MCF 10A (cell line): ENCODE data around the gene PRKAR1A. TPM values are rescaled to one million over a fixed set of nuclear protein-coding genes. Genes with fewer than 3 reads are reported as not detected.

Experiments used
- BruUV-seq: library from RNA; stranded (reverse); fragments of 400-500 nt; replicated peaks from 2 replicates; lab custom pipeline; 2021; lab: Mats Ljungman, UMichigan
- CTCF ChIA-PET: fragments of 300-600 bp; sonication (Branson Sonifier 250); formaldehyde crosslinking; extraction: SDS; loops from one replicate; lab custom pipeline; 2021; ENCODE audit warnings: antibody characterized with exemption, inconsistent platforms; lab: Yijun Ruan, JAX
- POLR2A ChIA-PET: fragments of 300-600, 350-650 bp; sonication (Branson Sonifier 250); formaldehyde crosslinking; extraction: SDS; loops from one replicate; lab custom pipeline; 2020; ENCODE audit warnings: antibody characterized with exemption, inconsistent platforms; lab: Yijun Ruan, JAX
- DNase-seq: peaks from one replicate; pipeline ENCODE4 v3.0.0-alpha.2; 2018; ENCODE audit not compliant: unreplicated experiment
- H3K27ac Mint-ChIP-seq: one replicate; pipeline ENCODE4 v1.8.0; 2022; ENCODE audit warnings: mild to moderate bottlenecking, low read depth, mixed read lengths; ENCODE audit not compliant: unreplicated experiment
- H3K27me3 Mint-ChIP-seq: one replicate; pipeline ENCODE4 v1.8.0; 2022; ENCODE audit warnings: mixed read lengths; ENCODE audit not compliant: insufficient read depth, unreplicated experiment
- H3K36me3 Mint-ChIP-seq: one replicate; pipeline ENCODE4 v1.8.0; 2022; ENCODE audit warnings: mild to moderate bottlenecking, moderate library complexity, mixed read lengths; ENCODE audit not compliant: insufficient read depth, unreplicated experiment
- H3K4me1 Mint-ChIP-seq: one replicate; pipeline ENCODE4 v1.8.0; 2022; ENCODE audit warnings: mixed read lengths; ENCODE audit not compliant: insufficient read depth, unreplicated experiment
- H3K4me3 Mint-ChIP-seq: one replicate; pipeline ENCODE4 v1.8.0; 2022; ENCODE audit warnings: mild to moderate bottlenecking, moderate library complexity, mixed read lengths; ENCODE audit not compliant: unreplicated experiment
- H3K9me3 Mint-ChIP-seq: one replicate; pipeline ENCODE4 v1.8.0; 2022; ENCODE audit warnings: mixed read lengths; ENCODE audit not compliant: unreplicated experiment
- intact Hi-C: fragments of 100-400 bp; cut with micrococcal nuclease; formaldehyde crosslinking; loops from 2 replicates; pipeline ENCODE4 v1.14.1; 2022
- total RNA-seq: library from RNA; stranded (reverse); gene quantifications from 2 replicates; pipeline ENCODE4 v1.2.3, GENCODE V29; 2022
- TF ChIP-seq, protein P1 (sequence below): fragments of 200-600 bp; IDR thresholded peaks from one replicate; pipeline ENCODE4 v1.8.0; 2022; ENCODE audit warnings: antibody characterized with exemption, mild to moderate bottlenecking; ENCODE audit not compliant: unreplicated experiment

PRKAR1A gene
- total RNA-seq, 1 experiment from 2014 or later: 264 TPM

DNA sequence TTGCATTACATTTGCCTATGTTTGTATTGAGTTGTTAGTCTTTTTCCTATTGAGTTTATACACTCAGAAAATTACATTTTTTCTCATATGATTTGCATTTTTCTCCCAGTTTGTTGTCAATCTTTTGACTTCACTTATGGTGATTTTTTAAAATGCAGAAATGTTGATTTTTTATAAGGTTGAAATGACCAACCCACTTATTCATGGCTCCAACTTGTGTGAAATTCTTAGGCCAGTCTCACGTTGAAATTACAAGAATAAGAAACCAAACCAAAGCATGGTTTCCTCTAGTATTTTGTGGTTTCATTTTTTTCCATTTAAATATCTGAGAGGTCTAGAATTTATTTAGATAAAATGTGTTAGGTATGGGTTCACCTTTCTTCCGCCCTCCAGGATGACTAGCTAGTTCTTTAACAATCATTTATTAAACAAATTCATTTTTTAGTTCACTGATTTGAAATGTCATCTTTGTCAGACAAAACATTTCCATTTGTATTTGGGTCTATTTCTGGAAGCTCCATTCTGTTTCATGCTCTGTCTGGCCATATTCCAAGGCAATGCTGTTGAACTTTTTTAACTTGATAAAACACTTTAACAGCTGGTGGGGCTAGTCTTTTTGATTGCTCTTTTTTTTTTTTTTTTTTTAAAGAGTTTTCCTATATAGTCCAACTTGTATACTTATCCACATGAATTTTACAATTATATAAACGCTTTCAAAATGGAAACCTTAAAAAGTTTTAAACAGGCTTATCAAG, 48.9 kb downstream of the PRKAR1A start:
- Mint-ChIP-seq H3K27me3 (no peaks in the 10 kb centered on the region), H3K27ac (no peak overlapping the region), H3K4me3 (no peak overlapping the region), H3K9me3 (no peaks in the 10 kb centered on the region), H3K4me1 (peaks cover 16% of the 10 kb centered on the region), H3K36me3 (no peaks in the 10 kb centered on the region)
- POLR2A ChIA-PET: no interaction called here
- TF ChIP-seq, protein P1, sequence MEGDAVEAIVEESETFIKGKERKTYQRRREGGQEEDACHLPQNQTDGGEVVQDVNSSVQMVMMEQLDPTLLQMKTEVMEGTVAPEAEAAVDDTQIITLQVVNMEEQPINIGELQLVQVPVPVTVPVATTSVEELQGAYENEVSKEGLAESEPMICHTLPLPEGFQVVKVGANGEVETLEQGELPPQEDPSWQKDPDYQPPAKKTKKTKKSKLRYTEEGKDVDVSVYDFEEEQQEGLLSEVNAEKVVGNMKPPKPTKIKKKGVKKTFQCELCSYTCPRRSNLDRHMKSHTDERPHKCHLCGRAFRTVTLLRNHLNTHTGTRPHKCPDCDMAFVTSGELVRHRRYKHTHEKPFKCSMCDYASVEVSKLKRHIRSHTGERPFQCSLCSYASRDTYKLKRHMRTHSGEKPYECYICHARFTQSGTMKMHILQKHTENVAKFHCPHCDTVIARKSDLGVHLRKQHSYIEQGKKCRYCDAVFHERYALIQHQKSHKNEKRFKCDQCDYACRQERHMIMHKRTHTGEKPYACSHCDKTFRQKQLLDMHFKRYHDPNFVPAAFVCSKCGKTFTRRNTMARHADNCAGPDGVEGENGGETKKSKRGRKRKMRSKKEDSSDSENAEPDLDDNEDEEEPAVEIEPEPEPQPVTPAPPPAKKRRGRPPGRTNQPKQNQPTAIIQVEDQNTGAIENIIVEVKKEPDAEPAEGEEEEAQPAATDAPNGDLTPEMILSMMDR: no peak
- CTCF ChIA-PET: no interaction called here
- BruUV-seq: no TSS peak
- no peak for DNase-seq
- intact Hi-C loops: no loop called here

DNA sequence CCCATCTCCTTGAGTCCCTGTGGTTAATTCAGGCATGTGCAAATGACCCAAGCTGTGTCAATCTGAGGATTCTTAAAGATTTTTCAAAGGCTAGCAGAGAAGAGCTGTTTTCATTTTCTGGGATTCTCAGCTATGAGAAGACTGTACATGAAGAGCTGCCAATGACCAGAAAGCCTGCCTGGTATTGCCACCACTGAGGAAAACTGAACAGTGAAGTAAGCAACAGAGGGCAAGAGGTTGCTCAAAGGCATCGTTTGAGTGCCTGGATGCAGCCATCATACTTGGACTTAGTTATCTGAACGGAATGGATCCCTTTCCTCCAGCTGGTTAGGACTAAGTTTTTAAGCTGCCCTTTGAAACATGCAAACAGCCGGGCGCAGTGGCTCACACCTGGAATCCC, 50.5 kb downstream of the PRKAR1A start:
- Mint-ChIP-seq H3K27me3 (no peaks in the 10 kb centered on the region), H3K4me3 (no peak overlapping the region), H3K4me1 (peaks cover 16% of the 10 kb centered on the region), H3K9me3 (no peaks in the 10 kb centered on the region), H3K27ac (no peak overlapping the region), H3K36me3 (no peaks in the 10 kb centered on the region)
- DNase-seq: no peak
- TF ChIP-seq, protein P1: no peak
- intact Hi-C loops: no loop called here
- CTCF ChIA-PET: interaction anchor here (0.6 to 0.7 kb wide), 2 partner anchors 18 to 216 kb away, joined by 5 read pairs; no protein-coding TSS in a partner anchor
- no TSS peak for BruUV-seq
- POLR2A ChIA-PET: interaction anchor here (0.8 kb wide), 1 partner anchor 52 kb away, joined by 3 read pairs; no protein-coding TSS in a partner anchor

DNA sequence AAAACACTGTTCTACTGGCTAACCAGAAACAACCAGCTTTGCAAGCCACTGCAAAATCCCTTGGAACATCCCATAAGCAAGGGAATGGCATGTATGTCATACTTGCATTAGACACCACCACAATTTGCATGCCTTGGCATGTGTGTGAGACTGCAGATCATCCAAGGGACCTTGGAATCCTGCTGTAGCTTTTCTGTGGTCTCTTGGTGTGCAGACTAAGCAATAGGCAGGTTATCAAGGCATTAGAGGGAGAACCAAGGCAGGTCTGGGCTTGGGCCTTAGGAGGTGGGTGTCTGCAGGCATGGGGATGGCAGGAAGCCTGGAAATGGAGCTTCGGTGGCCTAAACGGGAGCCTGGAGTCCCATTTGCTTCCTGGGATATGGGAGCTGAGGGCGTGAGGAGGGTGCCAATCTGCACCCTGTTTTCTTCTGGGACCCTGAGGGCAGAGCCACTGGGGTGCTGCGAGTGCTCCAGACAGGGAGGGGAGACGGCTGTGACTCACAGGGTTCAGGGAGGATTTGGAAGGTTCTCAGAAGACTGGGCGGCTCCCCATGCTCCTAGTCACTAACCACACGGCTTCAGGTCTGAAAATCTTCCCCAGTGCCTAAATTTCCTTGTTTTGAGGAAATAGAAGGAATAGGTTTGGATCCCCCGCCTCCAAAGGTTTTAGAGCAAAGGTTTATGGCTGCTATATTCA, 52.3 kb downstream of the PRKAR1A start:
- intact Hi-C loops: no loop called here
- peaks cover 16% of the 10 kb centered on the region for H3K4me1 Mint-ChIP-seq
- ChIA-PET POLR2A (interaction anchor here (0.6 kb wide), 1 partner anchor 10 kb away, joined by 3 read pairs; no protein-coding TSS in a partner anchor), CTCF (interaction anchor here (0.8 kb wide), 1 partner anchor 21 kb away, joined by 4 read pairs; no protein-coding TSS in a partner anchor)
- H3K27ac Mint-ChIP-seq: peak overlapping the region; percentile 52
- no peaks in the 10 kb centered on the region for H3K36me3 Mint-ChIP-seq
- peak; percentile 38 for DNase-seq
- no peaks in the 10 kb centered on the region for H3K27me3 Mint-ChIP-seq
- no TSS peak for BruUV-seq
- no peak overlapping the region for H3K4me3 Mint-ChIP-seq
- H3K9me3 Mint-ChIP-seq: no peaks in the 10 kb centered on the region
- TF ChIP-seq, protein P1: no peak
